Common myeloid progenitor, CD34-positive (primary cell): ENCODE measurements around the gene SMIM14.
A peak's percentile ranks its signal among the peaks of the same experiment; 100 is the strongest.
"Not testable (repeated sequence)": the region's sequence is repeated elsewhere in the genome, so short reads cannot be mapped to it uniquely, and the experiment has no call there.

Experiments used
- CTCF ChIA-PET: fragments of 350-600 bp; sonication (Branson Sonifier 250); formaldehyde crosslinking; loops from one replicate; lab custom pipeline; 2021; ENCODE audit warnings: antibody characterized with exemption; lab: Charles Lee
- POLR2A ChIA-PET: fragments of 350-600 bp; sonication (Branson Sonifier 250); formaldehyde crosslinking; loops from one replicate; lab custom pipeline; 2021; ENCODE audit warnings: antibody characterized with exemption; lab: Charles Lee
- DNase-seq, 3 donors: peaks; one replicate each; pipeline versions ENCODE4 v3.0.0 to v3.0.0-alpha.2; 2013
- H3K27ac ChIP-seq, 2 experiments: 1 replicate in 1 of 2; 2 replicates in 1 of 2; pipeline ENCODE4 v1.7.0; 2013; ENCODE audit warnings: inconsistent platforms in 2 of 2, low read length in 2 of 2, mild to moderate bottlenecking in 2 of 2, low read depth in 1 of 2, moderate library complexity in 1 of 2; ENCODE audit not compliant: severe bottlenecking in 2 of 2, insufficient read depth in 1 of 2, poor library complexity in 1 of 2
- H3K27me3 ChIP-seq, 5 experiments: replicated peaks in 2 of 5; 1 replicate in 3 of 5; 2 replicates in 2 of 5; pipeline versions ENCODE4 v1.6.1 to v1.7.0; 2013; ENCODE audit warnings: low read length in 4 of 5, mild to moderate bottlenecking in 2 of 5, moderate library complexity in 2 of 5, inconsistent platforms in 1 of 5; ENCODE audit not compliant: insufficient read depth in 5 of 5, control insufficient read depth in 4 of 5
- H3K36me3 ChIP-seq, 4 experiments: 1 replicate in 2 of 4; 2 replicates in 2 of 4; pipeline versions ENCODE4 v1.6.1 to v1.7.0; 2013; ENCODE audit warnings: low read length in 3 of 4, control low read depth in 1 of 4, mild to moderate bottlenecking in 1 of 4; ENCODE audit not compliant: control insufficient read depth in 4 of 4, insufficient read depth in 4 of 4
- H3K4me1 ChIP-seq, 4 experiments: 1 replicate in 3 of 4; 2 replicates in 1 of 4; pipeline versions ENCODE4 v1.6.1 to v1.7.1; 2013; ENCODE audit warnings: low read length in 3 of 4, mild to moderate bottlenecking in 3 of 4, control low read depth in 1 of 4, inconsistent platforms in 1 of 4, moderate library complexity in 1 of 4; ENCODE audit not compliant: control insufficient read depth in 4 of 4, insufficient read depth in 4 of 4; ENCODE audit errors: control extremely low read depth in 1 of 4
- H3K4me3 ChIP-seq, 7 experiments: 1 replicate in 4 of 7; 2 replicates in 3 of 7; pipeline versions ENCODE4 v1.5.1 to v1.7.0; 2013; ENCODE audit warnings: mild to moderate bottlenecking in 7 of 7, low read length in 6 of 7, moderate library complexity in 6 of 7, inconsistent platforms in 2 of 7, low read depth in 2 of 7, control low read depth in 1 of 7; ENCODE audit not compliant: insufficient read depth in 4 of 7, control insufficient read depth in 1 of 7; ENCODE audit errors: extremely low read depth in 1 of 7
- H3K9me3 ChIP-seq, 5 experiments: 1 replicate in 4 of 5; 2 replicates in 1 of 5; pipeline versions ENCODE4 v1.6.1 to v1.7.1; 2013; ENCODE audit warnings: low read length in 4 of 5, mild to moderate bottlenecking in 2 of 5, inconsistent platforms in 1 of 5, low read depth in 1 of 5, moderate library complexity in 1 of 5; ENCODE audit not compliant: control insufficient read depth in 4 of 5, insufficient read depth in 2 of 5; ENCODE audit errors: control extremely low read depth in 1 of 5
- WGBS: methylation state at CpG from one replicate; pipeline ENCODE4 v1.1.5; 2013; ENCODE audit not compliant: insufficient coverage; 5-methylcytosine and 5-hydroxymethylcytosine counted together

SMIM14 gene

GRCh38 chr4:39541987-39542610, 96.6 kb downstream of the SMIM14 start:
- H3K36me3 ChIP-seq, result peaks cover 0 to 3% (median 1%) of the 10 kb centered on the region in 4 experiments
- no peak for DNase-seq
- no peak overlapping the region for H3K4me3 ChIP-seq
- no peaks in the 10 kb centered on the region for H3K4me1 ChIP-seq
- ChIA-PET POLR2A (no interaction called here), CTCF (no interaction called here)
- H3K27me3 ChIP-seq, result no peaks in the 10 kb centered on the region
- 98% methylated on average over 4 of the region's 7 CpGs for WGBS
- peaks cover 0 to 4% (median 0%) of the 10 kb centered on the region in 5 experiments for H3K9me3 ChIP-seq
- no peak overlapping the region for H3K27ac ChIP-seq

GRCh38 chr4:39539089-39539611, 99.5 kb downstream of the SMIM14 start:
- Histone ChIP-seq H3K4me3 (no peak overlapping the region), H3K36me3 (peaks cover 0 to 6% (median 1%) of the 10 kb centered on the region in 4 experiments), H3K9me3 (peaks cover 0 to 4% (median 0%) of the 10 kb centered on the region in 5 experiments), H3K27me3 (no peaks in the 10 kb centered on the region), H3K27ac (no peak overlapping the region), H3K4me1 (no peaks in the 10 kb centered on the region)
- DNase-seq, result no peak
- ChIA-PET POLR2A (no interaction called here), CTCF (no interaction called here)
- WGBS, result 96% methylated on average over 5 of the region's 5 CpGs

- peaks cover 0 to 14% (median 8%) of the 10 kb centered on the region in 5 experiments for H3K9me3 ChIP-seq
- ChIA-PET POLR2A (no interaction called here), CTCF (interaction anchor here (0.6 kb wide), 1 partner anchor 143 kb away, joined by 4 read pairs; no protein-coding TSS in a partner anchor)
- peaks cover 0 to 2% (median under 1%) of the 10 kb centered on the region in 4 experiments for H3K4me1 ChIP-seq
- H3K4me3 ChIP-seq, result no peak overlapping the region
- 100% methylated on average over 4 of the region's 5 CpGs for WGBS
- no peak for DNase-seq
- H3K36me3 ChIP-seq, result peaks cover 0 to 24% (median 0%) of the 10 kb centered on the region in 4 experiments
- no peak overlapping the region for H3K27ac ChIP-seq
- H3K27me3 ChIP-seq, result no peaks in the 10 kb centered on the region
These were observed 105.1 kb downstream of the SMIM14 start for GRCh38 chr4:39533541-39533940.

GRCh38 chr4:39532237-39532636, 106.4 kb downstream of the SMIM14 start:
- POLR2A ChIA-PET, H3K27me3 ChIP-seq, H3K27ac ChIP-seq, H3K4me3 ChIP-seq, CTCF ChIA-PET, H3K4me1 ChIP-seq: not testable (repeated sequence)
- Histone ChIP-seq H3K9me3 (peaks cover 0 to 14% (median 8%) of the 10 kb centered on the region in 5 experiments), H3K36me3 (peaks cover 0 to 24% (median 0%) of the 10 kb centered on the region in 4 experiments)
- peak in 1 of 3 donors; percentile 13 for DNase-seq
- WGBS, result 75% methylated on average over 2 of the region's 3 CpGs

GRCh38 chr4:39530682-39531081, 108.0 kb downstream of the SMIM14 start:
- Histone ChIP-seq H3K9me3 (peaks cover 0 to 14% (median 8%) of the 10 kb centered on the region in 5 experiments), H3K27ac (no peak overlapping the region), H3K36me3 (peaks cover 0 to 24% (median 0%) of the 10 kb centered on the region in 4 experiments), H3K4me3 (no peak overlapping the region), H3K4me1 (peaks cover 8 to 22% (median 13%) of the 10 kb centered on the region in 4 experiments), H3K27me3 (no peaks in the 10 kb centered on the region)
- ChIA-PET CTCF (no interaction called here), POLR2A (interaction anchor here (0.8 kb wide), 1 partner anchor 18 kb away, joined by 4 read pairs; no protein-coding TSS in a partner anchor)
- 97% methylated on average over 3 of the region's 3 CpGs for WGBS
- DNase-seq, result no peak

- no peak for DNase-seq
- H3K4me3 ChIP-seq, result no peak overlapping the region
- ChIA-PET POLR2A (interaction anchor here (0.5 kb wide), 1 partner anchor 110 kb away, joined by 3 read pairs; no protein-coding TSS in a partner anchor), CTCF (no interaction called here)
- H3K27me3 ChIP-seq, result no peaks in the 10 kb centered on the region
- H3K27ac ChIP-seq, result no peak overlapping the region
- peaks cover 0 to 14% (median 8%) of the 10 kb centered on the region in 5 experiments for H3K9me3 ChIP-seq
- H3K4me1 ChIP-seq, result peaks cover 8 to 22% (median 13%) of the 10 kb centered on the region in 4 experiments
- 100% methylated on average over 2 of the region's 2 CpGs for WGBS
- H3K36me3 ChIP-seq, result peaks cover 0 to 23% (median 0%) of the 10 kb centered on the region in 4 experiments
These were observed 109.1 kb downstream of the SMIM14 start for GRCh38 chr4:39529534-39529933.

GRCh38 chr4:39528061-39528465, 110.6 kb downstream of the SMIM14 start:
- CTCF ChIA-PET, result interaction anchor here (0.7 kb wide), 1 partner anchor 108 kb away, joined by 3 read pairs; no protein-coding TSS in a partner anchor
- Histone ChIP-seq H3K4me3 (peak overlapping the region; percentile 85 to 99 (median 95)), H3K36me3 (peaks cover 0 to 13% (median 0%) of the 10 kb centered on the region in 4 experiments), H3K27ac (peak overlapping the region; percentile 83 to 90), H3K9me3 (peaks cover 0 to 14% (median 8%) of the 10 kb centered on the region in 5 experiments), H3K27me3 (no peaks in the 10 kb centered on the region), H3K4me1 (peaks cover 8 to 22% (median 13%) of the 10 kb centered on the region in 4 experiments)
- peak; percentile 16 to 47 (median 37) for DNase-seq
- POLR2A ChIA-PET, result interaction anchor here (1.0 kb wide), 1 partner anchor 110 kb away, joined by 5 read pairs; the partner anchor contains the start of gene SMIM14
- WGBS, result 1% methylated on average over 18 of the region's 21 CpGs
